DOHH2 (cell line): ENCODE measurements around the gene ISG15.
"Not testable (repeated sequence)": the region's sequence is repeated elsewhere in the genome, so short reads cannot be mapped to it uniquely, and the experiment has no call there.

ENCODE experiments used
- H3F3A ChIP-seq: fragments of 200-600 bp; sonication (generic), shearing (Covaris generic); 2 replicates; pipeline ENCODE4 v1.6.0; 2016; ENCODE audit warnings: antibody characterized with exemption, mild to moderate bottlenecking; ENCODE audit not compliant: control insufficient read depth, insufficient read depth
- H3K27ac ChIP-seq: fragments of 200-600 bp; sonication (generic); 2 replicates; pipeline ENCODE4 v1.5.1; 2014; ENCODE audit warnings: low read depth, mild to moderate bottlenecking, low read length, moderate library complexity
- H3K27me3 ChIP-seq: fragments of 200-600 bp; sonication (generic); 2 replicates; pipeline ENCODE4 v1.6.1; 2014; ENCODE audit warnings: mild to moderate bottlenecking, low read length, mixed read lengths; ENCODE audit not compliant: control insufficient read depth
- H3K36me3 ChIP-seq: fragments of 200-600 bp; sonication (generic); 2 replicates; pipeline ENCODE4 v1.6.1; 2014; ENCODE audit warnings: mild to moderate bottlenecking, low read length, moderate library complexity, mixed read lengths; ENCODE audit not compliant: control insufficient read depth
- H3K4me1 ChIP-seq: fragments of 200-600 bp; sonication (generic); 2 replicates; pipeline ENCODE4 v1.6.1; 2014; ENCODE audit warnings: mild to moderate bottlenecking, low read length, mixed read lengths; ENCODE audit not compliant: control insufficient read depth
- H3K4me2 ChIP-seq: fragments of 200-600 bp; sonication (generic); 2 replicates; pipeline ENCODE4 v1.6.0; 2014; ENCODE audit warnings: mild to moderate bottlenecking, low read length, moderate library complexity
- H3K4me3 ChIP-seq: fragments of 200-600 bp; sonication (generic); 2 replicates; pipeline ENCODE4 v1.5.1; 2014; ENCODE audit warnings: mild to moderate bottlenecking, low read length, mixed read lengths
- H3K79me2 ChIP-seq: fragments of 200-600 bp; sonication (generic); 2 replicates; pipeline ENCODE4 v1.6.1; 2014; ENCODE audit warnings: mild to moderate bottlenecking, low read length, mixed read lengths; ENCODE audit not compliant: control insufficient read depth
- H3K9me2 ChIP-seq: fragments of 200-600 bp; sonication (generic); replicated peaks from 2 replicates; pipeline ENCODE4 v1.6.1; 2014; ENCODE audit warnings: mild to moderate bottlenecking, low read length, mixed read lengths; ENCODE audit not compliant: control insufficient read depth
- H3K9me3 ChIP-seq: fragments of 200-600 bp; sonication (generic); 2 replicates; pipeline ENCODE4 v1.6.1; 2014; ENCODE audit warnings: antibody characterized with exemption, low read length, mixed read lengths; ENCODE audit not compliant: control insufficient read depth, insufficient read depth
- H4K20me1 ChIP-seq: fragments of 200-600 bp; sonication (generic); 2 replicates; pipeline ENCODE4 v1.6.0; 2014; ENCODE audit warnings: low read depth, mild to moderate bottlenecking, antibody characterized with exemption, low read length, moderate library complexity; ENCODE audit not compliant: control insufficient read depth, insufficient read depth
- EZH2phosphoT487 ChIP-seq: fragments of 200-600 bp; sonication (generic); IDR thresholded peaks from 2 replicates; pipeline ENCODE4 v1.6.1; 2017; ENCODE audit warnings: borderline replicate concordance, mild to moderate bottlenecking, antibody characterized with exemption, low read length, moderate library complexity, mixed read lengths
- TF ChIP-seq, protein P1 (sequence below): fragments of 200-600 bp; sonication (generic); IDR thresholded peaks from one replicate; pipeline ENCODE4 v1.5.1; 2014; ENCODE audit warnings: antibody characterized with exemption, mild to moderate bottlenecking, low read depth, low read length; ENCODE audit not compliant: poor library complexity, severe bottlenecking

ISG15 gene

DNA sequence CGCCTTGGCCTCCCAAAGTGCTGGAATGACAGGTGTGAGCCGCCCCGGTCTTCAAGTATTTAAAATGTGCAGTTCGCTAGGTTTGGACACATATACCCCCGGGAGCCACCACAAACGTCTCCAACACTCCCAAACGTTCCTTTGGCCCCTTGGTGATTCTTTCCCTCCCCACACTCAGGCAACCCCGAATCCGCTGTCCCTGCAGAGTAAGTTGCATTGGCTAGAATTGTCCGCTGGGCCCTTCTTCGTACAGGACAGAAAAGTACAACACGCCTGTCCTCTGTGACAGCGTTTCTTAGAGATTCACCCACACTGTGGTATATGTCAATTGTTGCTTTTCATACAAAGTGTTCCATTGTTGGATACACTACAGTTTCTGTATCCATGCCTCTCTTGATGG is 28.2 kb upstream of the ISG15 start:
- Histone ChIP-seq H3K4me3 (no peak overlapping the region), H3K4me1 (no peaks in the 10 kb centered on the region), H3F3A (no peaks in the 10 kb centered on the region), H3K9me3 (no peaks in the 10 kb centered on the region), H4K20me1 (no peaks in the 10 kb centered on the region), H3K27ac (no peak overlapping the region), H3K9me2 (no peaks in the 10 kb centered on the region), H3K4me2 (no peak overlapping the region), H3K27me3 (peaks cover 17% of the 10 kb centered on the region), H3K79me2 (no peaks in the 10 kb centered on the region), H3K36me3 (no peaks in the 10 kb centered on the region)
- no peak for TF ChIP-seq EZH2phosphoT487

DNA sequence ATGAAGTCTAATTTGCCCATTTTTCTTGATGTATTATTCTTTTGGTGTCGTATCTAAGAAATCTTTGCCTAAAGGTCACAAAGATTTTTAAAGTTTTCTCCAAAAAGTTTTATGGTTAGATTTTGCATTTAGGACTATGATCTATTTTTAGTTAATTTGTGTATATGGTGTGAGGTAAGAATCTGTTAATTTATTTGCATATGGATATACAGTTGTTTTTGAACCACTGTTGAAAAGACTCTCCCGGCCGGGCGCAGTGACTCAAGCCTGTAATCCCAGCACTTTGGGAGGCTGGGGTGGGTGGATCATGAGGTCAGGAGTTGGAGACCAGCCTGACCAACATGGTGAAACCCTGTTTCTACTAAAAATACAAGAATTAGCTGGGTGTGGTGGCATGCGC is 25.2 kb upstream of the ISG15 start:
- H3K4me2 ChIP-seq, H3K9me3 ChIP-seq, H3K4me3 ChIP-seq, H3K79me2 ChIP-seq, H3F3A ChIP-seq, H3K9me2 ChIP-seq, H3K4me1 ChIP-seq, H3K27ac ChIP-seq, H3K36me3 ChIP-seq, H4K20me1 ChIP-seq: not testable (repeated sequence)
- peaks cover 17% of the 10 kb centered on the region for H3K27me3 ChIP-seq

DNA sequence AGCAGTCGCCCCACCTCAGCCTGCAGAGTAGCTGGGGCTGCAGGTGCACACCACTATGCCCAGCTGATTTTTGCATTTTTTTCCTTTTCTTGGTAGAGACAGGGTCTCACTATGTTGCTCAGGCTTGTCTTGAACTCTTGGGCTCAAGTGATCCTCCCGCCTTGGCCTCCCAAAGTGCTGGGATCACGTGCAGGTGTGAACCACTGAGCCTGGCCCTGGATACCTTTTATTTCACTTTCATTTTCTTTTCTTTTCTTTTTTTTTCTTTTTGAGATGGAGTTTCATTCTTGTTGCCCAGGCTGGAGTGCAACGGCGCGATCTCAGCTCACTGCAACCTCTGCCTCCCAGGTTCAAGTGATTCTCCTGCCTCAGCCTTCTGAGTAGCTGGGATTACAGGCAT is 22.0 kb upstream of the ISG15 start:
- not testable (repeated sequence) for H3K9me3 ChIP-seq, H4K20me1 ChIP-seq, H3F3A ChIP-seq, H3K4me3 ChIP-seq, H3K4me1 ChIP-seq, H3K79me2 ChIP-seq, H3K4me2 ChIP-seq, H3K9me2 ChIP-seq, H3K36me3 ChIP-seq, H3K27ac ChIP-seq
- H3K27me3 ChIP-seq, result peaks cover 22% of the 10 kb centered on the region

DNA sequence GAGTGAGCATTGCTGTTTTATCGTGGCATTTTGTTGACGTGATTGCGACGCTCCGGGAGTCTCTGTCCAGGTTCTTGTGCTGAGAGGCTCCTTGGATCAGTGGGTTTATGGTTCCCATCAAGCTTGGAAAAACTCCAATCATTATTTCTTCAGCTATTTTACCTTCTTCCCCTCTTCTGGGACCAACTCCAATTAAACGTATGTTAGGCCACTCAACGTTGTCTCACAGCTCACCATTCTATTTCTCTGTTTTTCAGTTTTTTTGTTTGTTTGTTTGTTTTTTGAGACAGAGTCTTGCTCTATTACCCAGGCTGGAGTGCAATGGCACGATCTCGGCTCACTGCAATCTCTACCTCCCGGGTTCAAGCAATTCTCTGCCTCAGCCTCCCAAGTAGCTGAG is 21.4 kb upstream of the ISG15 start:
- Histone ChIP-seq H4K20me1 (no peaks in the 10 kb centered on the region), H3K4me2 (no peak overlapping the region), H3K9me3 (no peaks in the 10 kb centered on the region), H3K4me3 (no peak overlapping the region), H3K9me2 (no peaks in the 10 kb centered on the region), H3K4me1 (no peaks in the 10 kb centered on the region), H3F3A (no peaks in the 10 kb centered on the region), H3K27ac (no peak overlapping the region), H3K27me3 (peaks cover 19% of the 10 kb centered on the region), H3K79me2 (no peaks in the 10 kb centered on the region), H3K36me3 (no peaks in the 10 kb centered on the region)
- TF ChIP-seq, protein P1, sequence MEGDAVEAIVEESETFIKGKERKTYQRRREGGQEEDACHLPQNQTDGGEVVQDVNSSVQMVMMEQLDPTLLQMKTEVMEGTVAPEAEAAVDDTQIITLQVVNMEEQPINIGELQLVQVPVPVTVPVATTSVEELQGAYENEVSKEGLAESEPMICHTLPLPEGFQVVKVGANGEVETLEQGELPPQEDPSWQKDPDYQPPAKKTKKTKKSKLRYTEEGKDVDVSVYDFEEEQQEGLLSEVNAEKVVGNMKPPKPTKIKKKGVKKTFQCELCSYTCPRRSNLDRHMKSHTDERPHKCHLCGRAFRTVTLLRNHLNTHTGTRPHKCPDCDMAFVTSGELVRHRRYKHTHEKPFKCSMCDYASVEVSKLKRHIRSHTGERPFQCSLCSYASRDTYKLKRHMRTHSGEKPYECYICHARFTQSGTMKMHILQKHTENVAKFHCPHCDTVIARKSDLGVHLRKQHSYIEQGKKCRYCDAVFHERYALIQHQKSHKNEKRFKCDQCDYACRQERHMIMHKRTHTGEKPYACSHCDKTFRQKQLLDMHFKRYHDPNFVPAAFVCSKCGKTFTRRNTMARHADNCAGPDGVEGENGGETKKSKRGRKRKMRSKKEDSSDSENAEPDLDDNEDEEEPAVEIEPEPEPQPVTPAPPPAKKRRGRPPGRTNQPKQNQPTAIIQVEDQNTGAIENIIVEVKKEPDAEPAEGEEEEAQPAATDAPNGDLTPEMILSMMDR, result no peak
- TF ChIP-seq EZH2phosphoT487, result no peak

DNA sequence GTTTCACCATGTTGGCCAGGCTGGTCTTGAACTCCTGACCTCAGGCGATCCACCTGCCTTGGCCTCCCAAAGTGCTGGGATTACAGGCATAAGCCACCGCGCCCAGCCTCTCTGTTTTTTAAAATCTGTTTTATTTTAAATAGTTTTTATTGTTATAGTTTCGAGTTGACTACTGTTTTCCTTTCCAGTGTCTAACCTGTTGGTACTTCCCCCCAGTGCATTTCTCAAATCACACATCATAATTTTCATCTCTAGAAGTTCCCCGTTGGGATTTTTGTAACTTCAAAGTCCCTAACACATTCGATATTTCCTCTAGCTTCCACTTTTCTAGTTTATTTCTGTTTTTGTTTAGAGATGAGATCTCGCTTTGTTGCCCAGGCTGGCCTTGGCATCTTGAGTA is 20.9 kb upstream of the ISG15 start:
- Histone ChIP-seq H3K27ac (no peak overlapping the region), H3K79me2 (no peaks in the 10 kb centered on the region), H3K4me1 (no peaks in the 10 kb centered on the region), H3K4me3 (no peak overlapping the region), H3F3A (no peaks in the 10 kb centered on the region), H3K9me3 (no peaks in the 10 kb centered on the region), H3K4me2 (no peak overlapping the region), H3K9me2 (no peaks in the 10 kb centered on the region), H3K27me3 (peaks cover 19% of the 10 kb centered on the region), H3K36me3 (no peaks in the 10 kb centered on the region), H4K20me1 (no peaks in the 10 kb centered on the region)
- TF ChIP-seq, protein P1, result no peak
- TF ChIP-seq EZH2phosphoT487, result no peak
